ENCODE measurements around the gene L2HGDH. TPM values are rescaled to one million over a fixed set of nuclear protein-coding genes. Genes with fewer than 3 reads are reported as not detected.
A peak's percentile ranks its signal among the peaks of the same experiment; 100 is the strongest.

Gene L2HGDH
- total and polyA plus RNA-seq, 9 of the 15 experiments (the other 6 are each of a cell fraction or from before 2014, with no cell fraction given), result 1.7 to 16.1 (median 10.5) TPM

- TF ChIP-seq NELFE (IDR thresholded peaks at IDR 0.05; ENCODE audit: insufficient read depth, insufficient read length) (no peak), BHLHE40 (IDR thresholded peaks at IDR 0.05; ENCODE audit: low read length) (peak; percentile 54; the same call in 1 of the 2 replicates), FOSL1 (tag; conservative IDR thresholded peaks at IDR 0.05) (0 out of 2 replicates have a peak, but pooled peaks have one; percentile 31), CC2D1A (IDR thresholded peaks at IDR 0.05) (0 out of 2 replicates have a peak, but pooled peaks have one; percentile 12), NFE2 (IDR thresholded peaks at IDR 0.05; ENCODE audit: low read depth) (0 out of 2 replicates have a peak, but pooled peaks have one; percentile 28), KDM4B (IDR thresholded peaks at IDR 0.05; ENCODE audit: borderline replicate concordance in 2 of 2, low read depth in 1 of 2) (no peak), MAFF (IDR thresholded peaks at IDR 0.05; ENCODE audit: low read length) (peak; percentile 21; the same call in 1 of the 2 replicates), SMAD1 (IDR thresholded peaks at IDR 0.05; ENCODE audit: low read depth, low read length, partially characterized antibody) (peak; percentile 52), TSC22D4 (tag; IDR thresholded peaks at IDR 0.05) (no peak), CREM (IDR thresholded peaks at IDR 0.05; ENCODE audit: low read depth) (peak; percentile 26; the same call in 1 of the 2 replicates), JUND (IDR thresholded peaks at IDR 0.05; ENCODE audit: borderline replicate concordance, low read depth, low read length) (peak; percentile 36; the same call in 1 of the 2 replicates), JUND (tag; IDR thresholded peaks at IDR 0.05; ENCODE audit: borderline replicate concordance, low read depth, low read length) (no peak), ARID1B (IDR thresholded peaks at IDR 0.05) (peak; percentile 67), PHB (CRISPR knock-in tag; IDR thresholded peaks at IDR 0.05) (no peak), ZNF316 (IDR thresholded peaks at IDR 0.05) (peak; percentile 57; the same call in 1 of the 2 replicates), ATF1 (CRISPR knock-in tag; IDR thresholded peaks at IDR 0.05) (no peak), ATF1 (tag; IDR thresholded peaks at IDR 0.05) (0 out of 2 replicates have a peak, but pooled peaks have one; percentile 9), ZNF384 (IDR thresholded peaks at IDR 0.05; ENCODE audit: low read depth, low read length) (peak; percentile 77), BRF1 (IDR thresholded peaks at IDR 0.05; ENCODE audit: borderline replicate concordance, extremely low read depth, insufficient read length) (no peak), CXXC5 (CRISPR knock-in tag; IDR thresholded peaks at IDR 0.05) (peak; percentile 53), CBFA2T2 (conservative IDR thresholded peaks at IDR 0.05) (peak; percentile 47; the same call in 1 of the 2 replicates), TRIM24 (IDR thresholded peaks at IDR 0.05) (peak; percentile 76 to 81), KLF16 (IDR thresholded peaks at IDR 0.05) (peak; percentile 13; the same call in 1 of the 2 replicates), GABPB1 (CRISPR knock-in tag; IDR thresholded peaks at IDR 0.05) (peak; percentile 29; the same call in 1 of the 2 replicates)
- TF ChIP-seq, protein P1, sequence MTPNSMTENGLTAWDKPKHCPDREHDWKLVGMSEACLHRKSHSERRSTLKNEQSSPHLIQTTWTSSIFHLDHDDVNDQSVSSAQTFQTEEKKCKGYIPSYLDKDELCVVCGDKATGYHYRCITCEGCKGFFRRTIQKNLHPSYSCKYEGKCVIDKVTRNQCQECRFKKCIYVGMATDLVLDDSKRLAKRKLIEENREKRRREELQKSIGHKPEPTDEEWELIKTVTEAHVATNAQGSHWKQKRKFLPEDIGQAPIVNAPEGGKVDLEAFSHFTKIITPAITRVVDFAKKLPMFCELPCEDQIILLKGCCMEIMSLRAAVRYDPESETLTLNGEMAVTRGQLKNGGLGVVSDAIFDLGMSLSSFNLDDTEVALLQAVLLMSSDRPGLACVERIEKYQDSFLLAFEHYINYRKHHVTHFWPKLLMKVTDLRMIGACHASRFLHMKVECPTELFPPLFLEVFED (CRISPR knock-in tag; conservative IDR thresholded peaks at IDR 0.05), result no peak
- TF ChIP-seq, protein P2, sequence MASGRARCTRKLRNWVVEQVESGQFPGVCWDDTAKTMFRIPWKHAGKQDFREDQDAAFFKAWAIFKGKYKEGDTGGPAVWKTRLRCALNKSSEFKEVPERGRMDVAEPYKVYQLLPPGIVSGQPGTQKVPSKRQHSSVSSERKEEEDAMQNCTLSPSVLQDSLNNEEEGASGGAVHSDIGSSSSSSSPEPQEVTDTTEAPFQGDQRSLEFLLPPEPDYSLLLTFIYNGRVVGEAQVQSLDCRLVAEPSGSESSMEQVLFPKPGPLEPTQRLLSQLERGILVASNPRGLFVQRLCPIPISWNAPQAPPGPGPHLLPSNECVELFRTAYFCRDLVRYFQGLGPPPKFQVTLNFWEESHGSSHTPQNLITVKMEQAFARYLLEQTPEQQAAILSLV (tag; IDR thresholded peaks at IDR 0.05), result 0 out of 2 replicates have a peak, but pooled peaks have one; percentile 65
- TF ChIP-seq, protein P3, sequence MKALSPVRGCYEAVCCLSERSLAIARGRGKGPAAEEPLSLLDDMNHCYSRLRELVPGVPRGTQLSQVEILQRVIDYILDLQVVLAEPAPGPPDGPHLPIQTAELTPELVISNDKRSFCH (CRISPR knock-in tag; IDR thresholded peaks at IDR 0.05), result no peak
- TF ChIP-seq, protein P3 (tag; IDR thresholded peaks at IDR 0.05), result no peak
These were observed 8.1 kb downstream of the L2HGDH start (continued) for GRCh38 chr14:50303744-50304471.
